GM18511 (cell line): ENCODE measurements around the gene MAP7.
"Not testable (repeated sequence)": the region's sequence is repeated elsewhere in the genome, so short reads cannot be mapped to it uniquely, and the experiment has no call there.

Experiments
- ATAC-seq: cut with Tn5 transposase; IDR thresholded peaks from one replicate; pipeline ENCODE4 v1.9.1; 2021; ENCODE audit warnings: mild to moderate bottlenecking, moderate library complexity; ENCODE audit not compliant: unreplicated experiment

MAP7 gene

GRCh38 chr6:136550330-136551071, at the start of gene MAP7:
Gene MAP7, minus strand, starts transcription at chr6:136550422. Its CDS starts 14 bp downstream, at chr6:136550408.
- ATAC-seq: peak; percentile 79

- ATAC-seq: no peak
Observed at GRCh38 chr6:136599329-136600011, 49.2 kb upstream of the MAP7 start.

GRCh38 chr6:136598048-136598447, 47.8 kb upstream of the MAP7 start:
- ATAC-seq: no peak

GRCh38 chr6:136594671-136595070, 44.4 kb upstream of the MAP7 start:
- ATAC-seq: no peak

- peak; percentile 96 for ATAC-seq
Observed at GRCh38 chr6:136593748-136594490, 43.7 kb upstream of the MAP7 start.

- no peak for ATAC-seq
Observed at GRCh38 chr6:136592930-136593673, 42.9 kb upstream of the MAP7 start.

GRCh38 chr6:136591617-136592016, 41.4 kb upstream of the MAP7 start:
- ATAC-seq: no peak

- ATAC-seq: not testable (repeated sequence)
Observed at GRCh38 chr6:136590846-136591245, 40.6 kb upstream of the MAP7 start.

- ATAC-seq: no peak
Observed at GRCh38 chr6:136587527-136587926, 37.3 kb upstream of the MAP7 start.

GRCh38 chr6:136586295-136586694, 36.1 kb upstream of the MAP7 start:
- ATAC-seq: no peak

GRCh38 chr6:136585523-136585922, 35.3 kb upstream of the MAP7 start:
- ATAC-seq: not testable (repeated sequence)

GRCh38 chr6:136584290-136584689, 34.1 kb upstream of the MAP7 start:
- ATAC-seq: not testable (repeated sequence)

- ATAC-seq: no peak
Observed at GRCh38 chr6:136582711-136583471, 32.7 kb upstream of the MAP7 start.

GRCh38 chr6:136579800-136580199, 29.6 kb upstream of the MAP7 start:
- no peak for ATAC-seq

GRCh38 chr6:136576821-136577220, 26.6 kb upstream of the MAP7 start:
- no peak for ATAC-seq

GRCh38 chr6:136571496-136571895, 21.3 kb upstream of the MAP7 start:
- ATAC-seq: no peak

- no peak for ATAC-seq
Observed at GRCh38 chr6:136571065-136571464, 20.8 kb upstream of the MAP7 start.

GRCh38 chr6:136568129-136568528, 17.9 kb upstream of the MAP7 start:
- ATAC-seq: no peak

- no peak for ATAC-seq
Observed at GRCh38 chr6:136567688-136568087, 17.5 kb upstream of the MAP7 start.

GRCh38 chr6:136566851-136567250, 16.6 kb upstream of the MAP7 start:
- ATAC-seq: no peak
